HUES48 (cell line): ENCODE results near the gene ARHGAP24.

Source experiments
- H3K27ac ChIP-seq: one replicate; pipeline ENCODE4 v1.7.0; 2013; ENCODE audit warnings: low read depth, low read length, inconsistent platforms
- H3K27me3 ChIP-seq: 2 replicates; pipeline ENCODE4 v1.6.1; 2013; ENCODE audit warnings: mild to moderate bottlenecking, low read length; ENCODE audit not compliant: control insufficient read depth, insufficient read depth
- H3K36me3 ChIP-seq: 2 replicates; pipeline ENCODE4 v1.6.1; 2013; ENCODE audit warnings: low read length; ENCODE audit not compliant: control insufficient read depth, insufficient read depth
- H3K4me1 ChIP-seq: 2 replicates; pipeline ENCODE4 v1.6.1; 2013; ENCODE audit warnings: mild to moderate bottlenecking, low read length; ENCODE audit not compliant: control insufficient read depth, insufficient read depth
- H3K4me3 ChIP-seq: 2 replicates; pipeline ENCODE4 v1.5.1; 2013; ENCODE audit warnings: mild to moderate bottlenecking, low read depth, low read length
- H3K9ac ChIP-seq: 2 replicates; pipeline ENCODE4 v1.6.1; 2013; ENCODE audit warnings: mild to moderate bottlenecking, low read depth, low read length, moderate library complexity
- H3K9me3 ChIP-seq: 2 replicates; pipeline ENCODE4 v1.6.1; 2013; ENCODE audit warnings: low read length; ENCODE audit not compliant: control insufficient read depth, insufficient read depth

ARHGAP24 gene

GRCh38 chr4:85556283-85556682 is 81.3 kb downstream of the ARHGAP24 start:
- Histone ChIP-seq H3K9me3 (no peaks in the 10 kb centered on the region), H3K4me1 (no peaks in the 10 kb centered on the region), H3K9ac (no peak overlapping the region), H3K27ac (no peak overlapping the region), H3K4me3 (no peak overlapping the region), H3K36me3 (no peaks in the 10 kb centered on the region), H3K27me3 (no peaks in the 10 kb centered on the region)

- Histone ChIP-seq H3K36me3 (no peaks in the 10 kb centered on the region), H3K27ac (no peak overlapping the region), H3K4me1 (no peaks in the 10 kb centered on the region), H3K9me3 (no peaks in the 10 kb centered on the region), H3K4me3 (no peak overlapping the region), H3K27me3 (no peaks in the 10 kb centered on the region), H3K9ac (no peak overlapping the region)
Measured at GRCh38 chr4:85557016-85557901, 82.3 kb downstream of the ARHGAP24 start.

- Histone ChIP-seq H3K4me1 (peaks cover 5% of the 10 kb centered on the region), H3K9ac (no peak overlapping the region), H3K27me3 (no peaks in the 10 kb centered on the region), H3K9me3 (no peaks in the 10 kb centered on the region), H3K27ac (no peak overlapping the region), H3K4me3 (no peak overlapping the region), H3K36me3 (no peaks in the 10 kb centered on the region)
Measured at GRCh38 chr4:85565761-85566480, 91.0 kb downstream of the ARHGAP24 start.

GRCh38 chr4:85569730-85570299 is 94.9 kb downstream of the ARHGAP24 start:
- H3K4me3 ChIP-seq, result no peak overlapping the region
- H3K27ac ChIP-seq, result no peak overlapping the region
- H3K36me3 ChIP-seq, result no peaks in the 10 kb centered on the region
- H3K9me3 ChIP-seq, result no peaks in the 10 kb centered on the region
- no peak overlapping the region for H3K9ac ChIP-seq
- H3K4me1 ChIP-seq, result peaks cover 5% of the 10 kb centered on the region
- H3K27me3 ChIP-seq, result no peaks in the 10 kb centered on the region

- Histone ChIP-seq H3K9me3 (no peaks in the 10 kb centered on the region), H3K27me3 (no peaks in the 10 kb centered on the region), H3K9ac (no peak overlapping the region), H3K4me3 (no peak overlapping the region), H3K4me1 (peaks cover 5% of the 10 kb centered on the region), H3K27ac (peak overlapping the region; percentile 39), H3K36me3 (no peaks in the 10 kb centered on the region)
Measured at GRCh38 chr4:85570388-85570787, 95.4 kb downstream of the ARHGAP24 start.

- Histone ChIP-seq H3K9me3 (no peaks in the 10 kb centered on the region), H3K27me3 (no peaks in the 10 kb centered on the region), H3K36me3 (no peaks in the 10 kb centered on the region), H3K4me3 (no peak overlapping the region), H3K9ac (no peak overlapping the region), H3K4me1 (peaks cover 5% of the 10 kb centered on the region; the same call in 1 of the 2 replicates), H3K27ac (peak overlapping the region; percentile 39)
Measured at GRCh38 chr4:85571008-85571407, 96.1 kb downstream of the ARHGAP24 start.

- Histone ChIP-seq H3K27ac (no peak overlapping the region), H3K9me3 (no peaks in the 10 kb centered on the region), H3K4me3 (no peak overlapping the region), H3K9ac (no peak overlapping the region), H3K27me3 (no peaks in the 10 kb centered on the region), H3K4me1 (peaks cover 5% of the 10 kb centered on the region; the same call in 1 of the 2 replicates), H3K36me3 (no peaks in the 10 kb centered on the region)
Measured at GRCh38 chr4:85573270-85573669, 98.3 kb downstream of the ARHGAP24 start.

GRCh38 chr4:85577307-85577706 is 102.4 kb downstream of the ARHGAP24 start:
- Histone ChIP-seq H3K9me3 (no peaks in the 10 kb centered on the region), H3K9ac (no peak overlapping the region), H3K4me1 (no peaks in the 10 kb centered on the region), H3K27me3 (no peaks in the 10 kb centered on the region), H3K36me3 (no peaks in the 10 kb centered on the region), H3K27ac (no peak overlapping the region), H3K4me3 (no peak overlapping the region)

- Histone ChIP-seq H3K9ac (no peak overlapping the region), H3K27me3 (no peaks in the 10 kb centered on the region), H3K4me3 (no peak overlapping the region), H3K36me3 (no peaks in the 10 kb centered on the region), H3K9me3 (no peaks in the 10 kb centered on the region), H3K4me1 (no peaks in the 10 kb centered on the region), H3K27ac (no peak overlapping the region)
Measured at GRCh38 chr4:85579942-85580341, 105.0 kb downstream of the ARHGAP24 start.

- no peak overlapping the region for H3K27ac ChIP-seq
- no peak overlapping the region for H3K9ac ChIP-seq
- H3K4me3 ChIP-seq, result no peak overlapping the region
- no peaks in the 10 kb centered on the region for H3K27me3 ChIP-seq
- no peaks in the 10 kb centered on the region for H3K9me3 ChIP-seq
- H3K4me1 ChIP-seq, result no peaks in the 10 kb centered on the region
- no peaks in the 10 kb centered on the region for H3K36me3 ChIP-seq
Measured at GRCh38 chr4:85580489-85580888, 105.5 kb downstream of the ARHGAP24 start.

GRCh38 chr4:85587952-85588351 is 113.0 kb downstream of the ARHGAP24 start:
- Histone ChIP-seq H3K27ac (no peak overlapping the region), H3K4me3 (no peak overlapping the region), H3K36me3 (no peaks in the 10 kb centered on the region), H3K9me3 (no peaks in the 10 kb centered on the region), H3K9ac (no peak overlapping the region), H3K27me3 (no peaks in the 10 kb centered on the region), H3K4me1 (no peaks in the 10 kb centered on the region)
